ENCODE results near the gene ATAD2B.

ATAD2B gene

DNA sequence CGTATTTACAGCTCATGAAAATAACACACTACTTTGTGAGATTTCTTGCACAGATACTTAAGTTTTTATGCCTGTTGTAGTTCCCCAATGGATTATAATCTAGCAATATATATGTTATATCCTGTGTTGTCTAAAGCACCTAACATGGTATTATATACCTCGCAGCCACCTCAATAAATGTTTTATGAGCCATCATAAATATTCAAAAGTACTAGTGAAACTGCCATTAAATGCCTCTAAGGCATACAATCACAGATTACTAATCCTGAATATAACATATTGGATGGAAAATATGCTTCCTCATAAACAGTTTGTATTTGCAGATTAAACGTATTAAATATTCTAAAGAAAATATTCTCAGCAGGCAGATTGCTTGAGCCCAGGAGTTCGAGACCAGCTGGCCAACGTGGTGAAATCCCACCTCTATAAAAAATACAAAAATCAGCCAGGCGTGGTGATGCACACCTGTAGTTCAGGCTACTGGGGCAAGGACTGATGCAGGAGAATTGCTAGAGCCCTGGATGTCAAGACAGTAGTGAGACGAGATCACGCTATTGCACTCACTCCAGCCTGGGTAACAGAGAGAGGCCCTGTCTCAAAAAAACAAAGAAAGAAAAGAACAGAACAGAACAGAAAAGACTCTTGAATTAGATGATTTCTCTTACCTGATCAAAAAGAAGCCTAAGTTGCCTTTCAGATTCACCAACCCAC is 64.1 kb downstream of the ATAD2B start:
- 94 to 95% methylated on average over 3 to 7 of the region's 8 CpGs for WGBS, 2 experiments (ENCODE audit: insufficient coverage in 2 of 2)
- Histone ChIP-seq H3K27ac (ENCODE audit: low read depth, low read length, severe bottlenecking) (no peak overlapping the region), H3K9me3 (ENCODE audit: control insufficient read depth, low read length) (no peaks in the 10 kb centered on the region), H3K36me3 (ENCODE audit: control insufficient read depth, insufficient read depth, low read length) (peaks cover 62% of the 10 kb centered on the region), H3K4me3 (ENCODE audit: extremely low read depth, insufficient read depth, low read length, poor library complexity, severe bottlenecking) (no peak overlapping the region), H3K4me1 (ENCODE audit: control insufficient read depth, insufficient read depth, low read length, poor library complexity, severe bottlenecking) (no peaks in the 10 kb centered on the region)

DNA sequence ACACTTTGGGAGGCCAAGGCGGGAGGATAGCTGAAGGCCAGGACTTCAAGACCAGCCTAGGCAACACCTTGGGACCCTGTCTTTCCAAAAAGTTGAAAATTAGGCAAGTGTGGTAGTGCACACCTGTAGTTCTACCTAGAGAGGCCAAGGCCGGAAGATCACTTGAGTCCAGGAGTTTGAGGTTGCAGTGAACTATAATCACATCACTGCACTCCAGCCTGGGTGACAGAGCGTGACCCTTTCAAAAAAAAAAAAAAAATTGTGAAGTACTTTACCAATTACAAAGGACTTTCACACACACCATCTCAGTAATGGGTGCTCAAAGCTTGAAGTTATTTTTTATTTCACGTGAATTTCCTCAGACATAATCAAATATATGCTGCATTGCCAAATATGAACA is 65.0 kb downstream of the ATAD2B start:
- H3K36me3 ChIP-seq (ENCODE audit: control insufficient read depth, insufficient read depth, low read length): peaks cover 56% of the 10 kb centered on the region

DNA sequence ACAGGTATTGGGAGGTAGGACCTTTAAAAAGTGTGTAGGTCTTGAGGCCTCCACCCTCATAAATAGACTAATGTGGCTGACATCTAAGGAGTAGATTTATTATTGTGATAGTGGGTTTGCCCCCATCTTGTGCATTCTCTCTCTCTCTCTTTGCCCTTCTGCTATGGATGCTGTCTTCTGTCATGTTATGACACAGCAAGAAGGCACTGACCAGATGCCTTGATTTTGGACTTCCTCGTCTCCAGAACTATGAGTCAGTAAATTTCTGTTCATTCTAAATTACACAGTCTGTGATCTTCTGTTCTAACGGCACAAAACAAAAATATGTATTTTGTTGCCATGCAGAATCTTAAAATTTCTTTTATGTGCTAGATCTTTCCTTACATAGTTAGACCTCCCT is 66.9 kb downstream of the ATAD2B start:
- Histone ChIP-seq H3K36me3 (ENCODE audit: control insufficient read depth, insufficient read depth, low read length) (peaks cover 57% of the 10 kb centered on the region), H3K9me3 (ENCODE audit: control insufficient read depth, low read length) (no peaks in the 10 kb centered on the region), H3K4me3 (ENCODE audit: extremely low read depth, insufficient read depth, low read length, poor library complexity, severe bottlenecking) (no peak overlapping the region), H3K27ac (ENCODE audit: low read depth, low read length, severe bottlenecking) (no peak overlapping the region), H3K4me1 (ENCODE audit: control insufficient read depth, insufficient read depth, low read length, poor library complexity, severe bottlenecking) (no peaks in the 10 kb centered on the region)
- 88 to 100% methylated on average over 1 of the region's 2 CpGs for whole genome bisulfite sequencing, 2 experiments (ENCODE audit: insufficient coverage in 2 of 2)

More for the DNA sequence above, 65.0 kb downstream of the ATAD2B start:
- Histone ChIP-seq H3K27ac (ENCODE audit: low read depth, low read length, severe bottlenecking) (no peak overlapping the region), H3K4me3 (ENCODE audit: extremely low read depth, insufficient read depth, low read length, poor library complexity, severe bottlenecking) (no peak overlapping the region), H3K4me1 (ENCODE audit: control insufficient read depth, insufficient read depth, low read length, poor library complexity, severe bottlenecking) (no peaks in the 10 kb centered on the region), H3K9me3 (ENCODE audit: control insufficient read depth, low read length) (no peaks in the 10 kb centered on the region)
- WGBS, 2 experiments (ENCODE audit: insufficient coverage in 2 of 2): 83 to 90% methylated on average over 1 to 2 of the region's 4 CpGs

DNA sequence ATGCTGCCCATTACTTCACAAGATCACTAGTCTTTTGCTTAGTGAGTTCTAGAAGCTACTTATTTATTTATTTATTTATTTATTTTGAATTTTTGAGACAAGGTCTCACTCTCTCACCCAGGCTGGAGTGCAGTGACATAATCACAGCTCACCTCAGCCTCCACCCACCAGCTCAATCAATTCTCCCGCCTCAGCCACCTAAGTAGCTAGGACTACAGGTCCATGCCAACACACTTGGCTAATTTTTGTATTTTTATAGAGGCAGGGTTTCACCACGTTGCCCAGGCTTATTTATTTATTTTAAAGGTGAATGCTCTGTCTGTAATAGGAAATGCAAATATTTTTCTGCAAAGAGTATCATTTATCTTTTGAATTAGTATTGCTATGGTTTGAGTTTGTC is 67.7 kb downstream of the ATAD2B start:
- no peaks in the 10 kb centered on the region for H3K9me3 ChIP-seq (ENCODE audit: control insufficient read depth, low read length)
- H3K4me3 ChIP-seq (ENCODE audit: extremely low read depth, insufficient read depth, low read length, poor library complexity, severe bottlenecking): no peak overlapping the region
- no CpG with 5 or more reads among the region's 2 CpGs for WGBS, 2 experiments (ENCODE audit: insufficient coverage in 2 of 2)
- H3K4me1 ChIP-seq (ENCODE audit: control insufficient read depth, insufficient read depth, low read length, poor library complexity, severe bottlenecking): no peaks in the 10 kb centered on the region
- H3K36me3 ChIP-seq (ENCODE audit: control insufficient read depth, insufficient read depth, low read length): peaks cover 55% of the 10 kb centered on the region
- no peak overlapping the region for H3K27ac ChIP-seq (ENCODE audit: low read depth, low read length, severe bottlenecking)

DNA sequence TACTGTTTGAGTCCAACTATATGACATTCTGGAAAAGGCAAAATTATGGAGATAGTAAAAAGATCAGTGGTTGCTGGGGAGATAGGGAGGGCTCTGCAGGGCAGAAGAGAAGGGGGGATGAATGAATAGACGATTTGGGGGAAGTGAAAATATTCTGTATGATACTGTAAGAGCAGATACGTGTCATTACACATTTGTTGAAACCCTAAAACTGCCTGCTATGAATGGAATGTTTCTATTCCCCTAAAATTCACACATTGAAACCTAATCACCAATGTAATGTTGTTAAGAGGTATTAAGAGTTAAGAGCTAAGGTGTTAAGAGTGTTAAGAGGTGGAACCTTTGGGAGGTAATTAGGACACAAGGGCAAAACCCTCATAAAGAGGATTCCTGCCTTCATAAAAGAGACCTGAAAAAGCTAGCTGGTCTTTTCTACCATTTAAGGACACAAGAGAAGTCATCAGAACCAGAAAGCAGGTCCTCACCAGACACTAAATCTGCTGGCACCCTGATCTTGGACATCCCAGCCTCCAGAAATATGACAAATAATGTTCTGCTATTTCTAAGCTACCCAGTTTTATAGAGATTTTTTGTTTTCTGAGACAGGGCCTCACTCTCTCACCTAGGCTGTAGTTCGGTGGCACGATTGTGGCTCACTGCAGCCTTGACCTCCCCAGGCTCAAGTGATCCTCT is 76.2 kb downstream of the ATAD2B start:
- H3K27ac ChIP-seq (ENCODE audit: low read depth, low read length, severe bottlenecking): no peak overlapping the region
- no peaks in the 10 kb centered on the region for H3K4me1 ChIP-seq (ENCODE audit: control insufficient read depth, insufficient read depth, low read length, poor library complexity, severe bottlenecking)
- H3K9me3 ChIP-seq (ENCODE audit: control insufficient read depth, low read length): no peaks in the 10 kb centered on the region
- peaks cover 4% of the 10 kb centered on the region for H3K36me3 ChIP-seq (ENCODE audit: control insufficient read depth, insufficient read depth, low read length)
- no peak overlapping the region for H3K4me3 ChIP-seq (ENCODE audit: extremely low read depth, insufficient read depth, low read length, poor library complexity, severe bottlenecking)
- WGBS, 2 experiments (ENCODE audit: insufficient coverage in 2 of 2): 67 to 70% methylated on average over 1 of the region's 4 CpGs

DNA sequence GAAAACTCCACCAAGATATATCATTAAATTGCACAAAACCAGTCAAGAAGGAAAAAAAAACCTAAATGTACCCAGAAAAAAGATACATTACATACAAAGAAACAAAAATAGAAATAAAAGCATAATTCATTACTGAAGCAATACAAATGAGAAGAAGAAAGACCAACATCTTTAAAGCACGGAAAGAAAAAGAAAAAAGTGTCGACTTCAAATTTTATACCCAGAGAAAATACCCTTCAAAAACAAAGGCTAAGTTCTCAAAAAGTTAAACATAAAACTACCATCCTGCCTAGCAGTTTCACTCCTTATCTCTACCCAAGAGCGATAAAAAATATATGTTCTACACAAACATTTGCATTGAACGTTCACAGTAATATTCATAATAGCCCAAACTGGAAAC is 82.0 kb downstream of the ATAD2B start:
- Histone ChIP-seq H3K9me3 (ENCODE audit: control insufficient read depth, low read length) (peaks cover 3% of the 10 kb centered on the region), H3K4me1 (ENCODE audit: control insufficient read depth, insufficient read depth, low read length, poor library complexity, severe bottlenecking) (no peaks in the 10 kb centered on the region), H3K27ac (ENCODE audit: low read depth, low read length, severe bottlenecking) (no peak overlapping the region), H3K36me3 (ENCODE audit: control insufficient read depth, insufficient read depth, low read length) (no peaks in the 10 kb centered on the region), H3K4me3 (ENCODE audit: extremely low read depth, insufficient read depth, low read length, poor library complexity, severe bottlenecking) (no peak overlapping the region)
- WGBS, 2 experiments (ENCODE audit: insufficient coverage in 2 of 2): 40 to 100% methylated on average over 1 of the region's 4 CpGs

DNA sequence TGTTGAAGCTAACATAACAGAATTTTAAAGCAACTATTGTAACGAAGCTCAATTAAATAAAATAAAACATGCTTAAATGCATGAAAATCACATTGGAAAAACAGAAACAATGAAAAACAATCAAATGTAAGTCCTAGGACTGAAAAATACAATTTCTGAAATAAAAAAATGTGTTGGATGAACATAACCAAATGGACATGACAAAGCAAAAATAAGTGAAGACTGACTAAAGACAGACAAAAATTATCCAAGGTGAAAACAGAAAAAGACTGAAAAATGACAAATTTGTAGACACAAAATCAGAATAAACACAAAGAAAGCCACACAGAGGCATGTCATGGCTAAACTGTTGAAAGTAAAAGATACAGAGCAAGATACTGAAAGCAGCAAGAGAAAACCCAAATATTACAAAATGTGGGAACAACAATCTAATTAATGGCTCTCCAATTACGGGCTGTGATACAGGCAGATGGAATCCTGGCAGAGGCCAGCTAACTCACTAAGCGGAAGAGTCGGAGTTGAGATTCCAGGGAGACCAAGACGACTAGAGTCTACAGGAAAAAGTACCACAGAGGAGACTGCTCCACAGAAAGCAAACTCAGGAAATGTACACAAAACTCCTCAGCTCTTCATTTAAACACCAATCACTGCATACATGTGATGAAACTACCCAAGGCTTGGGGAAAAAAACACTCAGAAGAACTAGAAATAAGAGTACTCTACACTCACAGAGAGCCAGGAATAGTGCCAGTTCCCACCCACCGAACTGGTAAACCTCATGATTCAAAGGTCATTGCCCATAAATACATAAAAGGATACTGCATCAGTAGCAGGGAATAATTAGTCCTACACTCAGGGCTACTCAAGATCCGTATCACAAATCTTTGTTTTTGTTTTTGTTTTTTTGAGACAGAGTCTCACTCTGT is 83.6 kb downstream of the ATAD2B start:
- Histone ChIP-seq H3K4me3 (ENCODE audit: extremely low read depth, insufficient read depth, low read length, poor library complexity, severe bottlenecking) (no peak overlapping the region), H3K27ac (ENCODE audit: low read depth, low read length, severe bottlenecking) (no peak overlapping the region), H3K4me1 (ENCODE audit: control insufficient read depth, insufficient read depth, low read length, poor library complexity, severe bottlenecking) (no peaks in the 10 kb centered on the region), H3K36me3 (ENCODE audit: control insufficient read depth, insufficient read depth, low read length) (no peaks in the 10 kb centered on the region), H3K9me3 (ENCODE audit: control insufficient read depth, low read length) (peaks cover 3% of the 10 kb centered on the region)
- 87 to 89% methylated on average over 5 of the region's 7 CpGs for WGBS, 2 experiments (ENCODE audit: insufficient coverage in 2 of 2)

DNA sequence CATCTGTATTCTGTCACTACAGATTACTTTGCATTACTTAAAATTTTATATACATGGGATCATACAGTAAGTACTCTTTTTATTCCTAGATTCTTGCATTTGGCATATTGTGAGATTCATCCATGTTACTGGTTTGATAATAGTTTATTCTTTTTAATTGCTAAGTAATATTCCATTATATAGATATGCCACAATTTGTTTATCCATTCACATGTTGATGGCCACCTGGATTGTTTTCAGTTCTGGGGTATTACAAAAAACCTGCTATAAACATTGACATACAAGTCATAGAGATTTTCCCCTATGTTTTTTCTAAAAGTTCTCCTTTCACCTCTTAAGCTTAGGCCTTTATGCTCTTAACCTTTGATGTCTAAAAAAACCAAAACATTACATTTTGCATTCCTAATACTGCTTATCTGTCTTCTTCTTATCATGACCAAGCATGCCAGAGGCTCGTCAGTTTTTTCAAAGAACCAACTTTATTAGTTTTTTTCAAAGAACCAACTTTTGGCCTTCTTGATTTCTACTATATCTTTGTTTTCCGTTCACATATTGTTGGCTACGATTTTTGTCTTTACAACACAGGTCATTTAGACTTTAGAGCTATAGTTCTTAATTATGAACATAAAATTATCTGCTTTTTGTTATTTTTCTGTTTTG is 86.9 kb downstream of the ATAD2B start:
- Histone ChIP-seq H3K9me3 (ENCODE audit: control insufficient read depth, low read length) (peaks cover 10% of the 10 kb centered on the region), H3K27ac (ENCODE audit: low read depth, low read length, severe bottlenecking) (no peak overlapping the region), H3K4me3 (ENCODE audit: extremely low read depth, insufficient read depth, low read length, poor library complexity, severe bottlenecking) (no peak overlapping the region), H3K36me3 (ENCODE audit: control insufficient read depth, insufficient read depth, low read length) (peaks cover 24% of the 10 kb centered on the region), H3K4me1 (ENCODE audit: control insufficient read depth, insufficient read depth, low read length, poor library complexity, severe bottlenecking) (no peaks in the 10 kb centered on the region)
- WGBS, 2 experiments (ENCODE audit: insufficient coverage in 2 of 2): 100% methylated on average over 1 to 2 of the region's 3 CpGs

DNA sequence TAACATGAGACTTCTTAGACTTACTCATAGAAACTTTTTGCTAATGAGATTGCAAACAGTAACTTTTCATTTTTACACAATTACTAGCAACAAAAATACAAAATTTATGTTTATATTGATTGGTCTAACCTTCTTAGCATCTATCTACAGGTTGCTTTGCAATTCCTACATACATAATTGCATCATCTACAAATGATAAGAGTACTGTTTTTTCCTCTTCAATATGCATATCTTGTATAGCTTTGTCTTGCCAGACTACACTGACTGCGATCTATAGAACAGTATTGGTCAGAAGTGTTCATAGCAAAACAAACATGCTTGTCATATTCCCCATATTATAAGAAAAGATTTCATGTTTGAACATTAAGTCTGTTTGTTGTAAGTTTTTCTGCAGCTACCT is 87.9 kb downstream of the ATAD2B start:
- WGBS, 2 experiments (ENCODE audit: insufficient coverage in 2 of 2): no CpG with 5 or more reads among the region's 1 CpG
- Histone ChIP-seq H3K27ac (ENCODE audit: low read depth, low read length, severe bottlenecking) (no peak overlapping the region), H3K36me3 (ENCODE audit: control insufficient read depth, insufficient read depth, low read length) (peaks cover 24% of the 10 kb centered on the region), H3K4me3 (ENCODE audit: extremely low read depth, insufficient read depth, low read length, poor library complexity, severe bottlenecking) (no peak overlapping the region), H3K9me3 (ENCODE audit: control insufficient read depth, low read length) (peaks cover 9% of the 10 kb centered on the region), H3K4me1 (ENCODE audit: control insufficient read depth, insufficient read depth, low read length, poor library complexity, severe bottlenecking) (no peaks in the 10 kb centered on the region)

DNA sequence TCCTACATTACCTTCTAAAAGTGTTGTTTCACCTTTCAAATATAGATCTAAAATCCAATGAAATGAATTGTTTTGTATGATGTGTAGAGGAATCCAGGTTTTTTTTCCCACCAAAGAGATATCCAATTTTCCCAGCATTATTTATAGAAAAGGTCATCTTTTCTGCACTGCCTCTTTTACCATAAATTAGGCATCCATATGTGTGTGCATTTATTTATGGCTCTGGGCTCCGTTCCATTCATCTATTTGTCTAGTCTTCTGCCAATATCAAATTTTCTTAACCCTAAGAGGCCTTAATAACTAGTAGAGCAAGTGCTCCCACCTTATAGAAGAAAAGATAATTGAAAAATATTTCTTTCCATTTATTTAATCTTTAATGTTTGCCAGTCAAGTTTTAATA is 88.3 kb downstream of the ATAD2B start:
- Histone ChIP-seq H3K4me3 (ENCODE audit: extremely low read depth, insufficient read depth, low read length, poor library complexity, severe bottlenecking) (no peak overlapping the region), H3K4me1 (ENCODE audit: control insufficient read depth, insufficient read depth, low read length, poor library complexity, severe bottlenecking) (no peaks in the 10 kb centered on the region), H3K27ac (ENCODE audit: low read depth, low read length, severe bottlenecking) (no peak overlapping the region), H3K36me3 (ENCODE audit: control insufficient read depth, insufficient read depth, low read length) (peaks cover 24% of the 10 kb centered on the region), H3K9me3 (ENCODE audit: control insufficient read depth, low read length) (peaks cover 9% of the 10 kb centered on the region)
- WGBS, 2 experiments (ENCODE audit: insufficient coverage in 2 of 2): no CpG with 5 or more reads among the region's 1 CpG

Data from mesodermal cell (in vitro differentiated cells).